ENCODE results near the gene RAB7A.
"Not testable (repeated sequence)": the region's sequence is repeated elsewhere in the genome, so short reads cannot be mapped to it uniquely, and the experiment has no call there.

Gene RAB7A

DNA sequence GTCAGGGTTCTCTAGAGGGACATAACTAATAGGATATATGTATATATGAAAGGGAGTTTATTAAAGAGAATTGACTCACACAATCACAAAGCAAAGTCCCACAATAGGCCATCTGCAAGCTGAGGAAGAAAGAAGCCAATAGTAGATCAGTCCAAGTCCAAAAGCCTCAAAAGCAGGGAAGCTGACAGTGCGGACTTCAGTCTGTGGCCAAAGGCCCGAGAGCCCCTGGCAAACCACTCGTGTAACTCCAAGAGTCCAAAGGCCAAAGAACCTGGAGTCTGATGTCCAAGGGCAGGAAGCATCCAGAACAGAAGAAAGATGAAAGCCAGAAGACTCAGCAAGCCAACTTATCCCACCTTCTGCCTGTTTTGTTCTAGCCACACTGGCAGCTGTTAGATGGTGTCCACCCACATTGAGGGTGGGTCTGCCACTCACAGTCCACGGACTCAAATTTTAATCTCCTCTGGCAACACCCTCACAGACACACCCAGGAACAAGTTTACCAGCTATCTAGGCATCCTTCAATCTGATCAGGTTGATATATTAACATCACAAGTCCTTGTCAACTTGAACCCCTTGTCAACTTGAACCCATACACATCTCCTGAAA is 99.2 kb downstream of the RAB7A start:
- DNase-seq (ENCODE audit: extremely low spot score) = no peak
- POLR2A ChIA-PET = no interaction called here
- CTCF ChIA-PET = no interaction called here
- no peak for TF ChIP-seq CTCF (IDR thresholded peaks at IDR 0.05; ENCODE audit: control extremely low read depth, extremely low read depth, low read depth, missing control alignments)

GRCh38 chr3:128829087-128829486 is 103.1 kb downstream of the RAB7A start:
- DNase-seq (ENCODE audit: extremely low spot score); CTCF ChIA-PET; POLR2A ChIA-PET: not testable (repeated sequence)

DNA sequence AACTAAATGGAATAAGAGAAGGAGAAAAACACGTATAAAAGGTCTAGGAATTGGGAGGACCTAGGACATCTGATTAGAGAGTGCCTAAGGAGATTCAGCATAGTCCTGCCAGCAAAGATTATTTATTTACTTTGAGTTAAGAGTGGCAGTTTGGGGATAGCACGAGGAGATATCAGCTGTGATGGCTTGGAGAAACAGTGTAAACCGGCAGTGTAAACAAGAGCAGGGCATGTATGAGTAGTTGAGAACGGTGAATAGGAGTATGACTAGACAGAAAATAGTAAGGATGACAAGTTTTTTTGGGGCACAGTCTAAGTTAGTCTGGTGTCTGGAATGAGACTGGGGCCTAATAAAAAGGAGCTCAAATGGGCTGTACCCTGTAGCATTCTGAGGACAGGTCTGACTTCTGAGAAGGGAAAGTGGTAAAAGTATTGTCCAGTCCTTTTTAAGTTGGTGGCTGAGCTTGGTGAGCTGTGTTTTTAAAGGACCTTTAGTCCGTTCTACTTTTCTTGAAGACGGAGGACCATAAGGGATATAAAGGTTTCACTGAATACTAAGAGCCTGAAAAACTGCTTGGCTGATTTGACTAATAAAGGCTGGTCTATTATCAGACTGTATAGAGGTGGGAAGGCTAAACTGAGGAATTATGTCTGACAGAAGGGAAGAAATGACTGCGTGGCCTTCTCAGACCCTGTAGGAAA is 104.1 kb downstream of the RAB7A start:
- POLR2A ChIA-PET, CTCF ChIA-PET: not testable (repeated sequence)

GRCh38 chr3:128830762-128831161 is 104.8 kb downstream of the RAB7A start:
- CTCF ChIA-PET; POLR2A ChIA-PET; DNase-seq (ENCODE audit: extremely low spot score): not testable (repeated sequence)

More for the DNA sequence above, 104.1 kb downstream of the RAB7A start:
- not testable (repeated sequence) for DNase-seq (ENCODE audit: extremely low spot score)

- CTCF ChIA-PET, POLR2A ChIA-PET: not testable (repeated sequence)
Measured at GRCh38 chr3:128832979-128833378, 107.0 kb downstream of the RAB7A start.

GRCh38 chr3:128835096-128835495 is 109.1 kb downstream of the RAB7A start:
- DNase-seq (ENCODE audit: extremely low spot score) = no peak

More at GRCh38 chr3:128832979-128833378, 107.0 kb downstream of the RAB7A start:
- DNase-seq (ENCODE audit: extremely low spot score) = not testable (repeated sequence)

GRCh38 chr3:128841926-128842920 is 116.2 kb downstream of the RAB7A start:
- peak; percentile 4 for DNase-seq (ENCODE audit: extremely low spot score)
- CTCF ChIA-PET = interaction anchor here (1.0 kb wide), 1 partner anchor 25 kb away, joined by 3 read pairs; no protein-coding TSS in a partner anchor
- no peak for TF ChIP-seq CTCF (IDR thresholded peaks at IDR 0.05; ENCODE audit: control extremely low read depth, extremely low read depth, low read depth, missing control alignments)
- POLR2A ChIA-PET = no interaction called here

More at GRCh38 chr3:128835096-128835495, 109.1 kb downstream of the RAB7A start:
- CTCF ChIA-PET = interaction anchor here (1.3 kb wide), 1 partner anchor 35 kb away, joined by 3 read pairs; no protein-coding TSS in a partner anchor
- TF ChIP-seq CTCF (IDR thresholded peaks at IDR 0.05; ENCODE audit: control extremely low read depth, extremely low read depth, low read depth, missing control alignments) = no peak
- POLR2A ChIA-PET = no interaction called here

DNA sequence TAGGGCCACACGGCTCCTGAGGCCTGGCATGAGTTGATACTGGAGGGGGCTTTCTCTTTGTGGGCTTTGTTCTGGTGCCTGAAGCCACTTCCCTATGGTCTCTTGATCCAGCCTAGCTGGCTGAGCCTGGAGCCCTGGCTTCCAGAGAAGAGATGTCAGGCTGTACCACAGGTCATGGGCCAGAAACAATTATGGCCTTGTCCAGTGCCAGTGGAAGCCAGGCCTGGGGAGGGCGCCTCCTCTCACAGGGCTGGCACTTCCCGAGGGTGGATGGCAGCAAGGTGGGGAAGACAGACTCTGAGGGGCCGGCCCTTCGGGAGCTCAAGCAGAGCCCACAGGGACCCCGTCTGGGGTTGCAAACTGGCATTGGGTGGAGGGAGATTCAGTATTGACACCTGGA is 118.5 kb downstream of the RAB7A start:
- POLR2A ChIA-PET = no interaction called here
- CTCF ChIA-PET = interaction anchor here (1.0 to 4.9 kb wide), 4 partner anchors 12 to 164 kb away, joined by 3 to 37 read pairs (median 6); no protein-coding TSS in a partner anchor
- peak; percentile 6 for DNase-seq (ENCODE audit: extremely low spot score)
- no peak for TF ChIP-seq CTCF (IDR thresholded peaks at IDR 0.05; ENCODE audit: control extremely low read depth, extremely low read depth, low read depth, missing control alignments)

Data from GM10248 (cell line).